Transverse colon (tissue), 4 donors: ENCODE measurements around the gene NFIA. TPM values are rescaled to one million over a fixed set of nuclear protein-coding genes. Genes with fewer than 3 reads are reported as not detected.

Experiments
- DNase-seq: peaks from one replicate; pipeline ENCODE4 v3.0.0-alpha.2; 2019
- H3K27ac ChIP-seq, 4 donors: fragments of 200-600 bp; sonication (generic); 2 replicates each; pipeline ENCODE4 v1.5.1; 2016 to 2018; ENCODE audit warnings: inconsistent platforms in 4 of 4
- H3K27me3 ChIP-seq: fragments of 200-600 bp; sonication (generic); 2 replicates; pipeline ENCODE4 v1.5.1; 2017; ENCODE audit warnings: inconsistent platforms
- H3K36me3 ChIP-seq, 4 donors: fragments of 200-600 bp; sonication (generic); 2 replicates each; pipeline ENCODE4 v1.5.1; 2017 to 2019; ENCODE audit warnings: inconsistent platforms in 4 of 4
- H3K4me1 ChIP-seq, 4 donors: fragments of 200-600 bp; sonication (generic); 2 replicates each; pipeline ENCODE4 v1.5.1; 2017 to 2020; ENCODE audit warnings: inconsistent platforms in 4 of 4
- H3K4me3 ChIP-seq, 4 donors: fragments of 200-600 bp; sonication (generic); 1 replicate in 1 of 4; 2 replicates in 3 of 4; pipeline versions ENCODE4 v1.5.1 to v1.6.1; 2017 to 2019; ENCODE audit warnings: inconsistent platforms in 4 of 4
- H3K9me3 ChIP-seq, 2 donors: fragments of 200-600 bp; sonication (generic); 2 replicates each; pipeline ENCODE4 v1.5.1; 2017 to 2019; ENCODE audit warnings: inconsistent platforms in 2 of 2
- CTCF ChIP-seq, 5 experiments: fragments of 200-600 bp in 3 of 5; fragments of 450-650 bp in 2 of 5; sonication (generic) in 3 of 5; IDR thresholded peaks; 1 replicate in 2 of 5; 2 replicates in 3 of 5; pipeline ENCODE4 v1.5.1; 2016 to 2017; ENCODE audit warnings: antibody characterized with exemption in 5 of 5, inconsistent platforms in 3 of 5, mild to moderate bottlenecking in 2 of 5, moderate library complexity in 1 of 5
- EP300 ChIP-seq: sonication (generic); formaldehyde crosslinking; IDR thresholded peaks from one replicate; pipeline ENCODE4 v1.6.1; 2017; ENCODE audit warnings: antibody characterized with exemption, low read depth
- POLR2A ChIP-seq: fragments of 450-650 bp; IDR thresholded peaks from one replicate; pipeline ENCODE4 v1.6.1; 2016; ENCODE audit warnings: antibody characterized with exemption, mild to moderate bottlenecking, moderate library complexity
- POLR2AphosphoS5 ChIP-seq, 3 donors: sonication (generic); formaldehyde crosslinking; IDR thresholded peaks; one replicate each; pipeline ENCODE4 v1.6.1; 2016; ENCODE audit warnings: antibody characterized with exemption in 3 of 3
- WGBS, 2 donors: methylation state at CpG; one replicate each; pipeline ENCODE4 v1.1.5; 2018; ENCODE audit warnings: low coverage in 1 of 2; 5-methylcytosine and 5-hydroxymethylcytosine counted together
- in situ Hi-C, 4 donors: fragments of 200-750 bp; cut with MboI; loops; one replicate each; pipeline versions ENCODE4 v1.15.0 to v1.15.1; 2017; ENCODE audit warnings: low sequenced_read_pairs in 3 of 4, low pct_ligation_motif_present in 1 of 4, low pct_unique_long_range_greater_than_20kb in 1 of 4
- intact Hi-C: fragments of 100-400 bp; cut with DNase I; formaldehyde crosslinking; loops from one replicate; pipeline ENCODE4 v1.15.1; 2023; ENCODE audit warnings: low total_unique reads
- total RNA-seq, 4 donors: library from RNA; depleted of rRNA; stranded (reverse); fragments of >200 nt; gene quantifications; one replicate each; pipeline ENCODE4 v1.1.0, GENCODE V29; 2016

Gene NFIA
- total RNA-seq, 4 donors from 2014 or later = 17.3 to 37.2 (median 29.8) TPM

GRCh38 chr1:61156576-61157467 lies 74.5 kb downstream of the NFIA start:
- Histone ChIP-seq H3K27me3 (no peaks in the 10 kb centered on the region), H3K9me3 (no peaks in the 10 kb centered on the region), H3K27ac (peak overlapping the region; percentile 5 to 69 (median 61)), H3K36me3 (no peaks in the 10 kb centered on the region), H3K4me1 (peaks cover 21 to 52% (median 36%) of the 10 kb centered on the region in 4 donors), H3K4me3 (no peak overlapping the region)
- DNase-seq = no peak
- intact Hi-C loops = no loop called here
- WGBS, 2 donors = 44 to 46% methylated on average over 4 of the region's 4 CpGs
- TF ChIP-seq CTCF (IDR thresholded peaks at IDR 0.05) (no peak), EP300 (no peak), POLR2AphosphoS5 (IDR thresholded peaks at IDR 0.05) (no peak), POLR2A (no peak)
- in situ Hi-C loops = no loop called here

GRCh38 chr1:61157468-61157987 lies 75.2 kb downstream of the NFIA start:
- WGBS, 2 donors = 3 to 11% methylated on average over 3 of the region's 3 CpGs
- no peaks in the 10 kb centered on the region for H3K36me3 ChIP-seq
- H3K4me1 ChIP-seq = peaks cover 14 to 47% (median 28%) of the 10 kb centered on the region in 4 donors
- no peaks in the 10 kb centered on the region for H3K27me3 ChIP-seq
- H3K9me3 ChIP-seq = no peaks in the 10 kb centered on the region
- intact Hi-C loops = no loop called here
- TF ChIP-seq POLR2AphosphoS5 (IDR thresholded peaks at IDR 0.05) (no peak), CTCF (IDR thresholded peaks at IDR 0.05) (no peak), EP300 (no peak), POLR2A (no peak)
- DNase-seq = no peak
- H3K4me3 ChIP-seq = no peak overlapping the region
- in situ Hi-C loops = no loop called here
- H3K27ac ChIP-seq = peak overlapping the region; percentile 5 to 69 (median 61)

- TF ChIP-seq POLR2AphosphoS5 (IDR thresholded peaks at IDR 0.05) (no peak), EP300 (no peak), CTCF (IDR thresholded peaks at IDR 0.05) (no peak), POLR2A (no peak)
- in situ Hi-C loops = no loop called here
- Histone ChIP-seq H3K4me1 (peaks cover 6 to 43% (median 18%) of the 10 kb centered on the region in 4 donors), H3K27me3 (no peaks in the 10 kb centered on the region), H3K4me3 (no peak overlapping the region), H3K36me3 (no peaks in the 10 kb centered on the region), H3K9me3 (no peaks in the 10 kb centered on the region), H3K27ac (no peak overlapping the region)
- intact Hi-C loops = no loop called here
- no peak for DNase-seq
- 49 to 67% methylated on average over 3 of the region's 3 CpGs for whole genome bisulfite sequencing, 2 donors
Measured at GRCh38 chr1:61158591-61158990, 76.2 kb downstream of the NFIA start.

- no peaks in the 10 kb centered on the region for H3K27me3 ChIP-seq
- no peak for DNase-seq
- H3K4me3 ChIP-seq = no peak overlapping the region
- intact Hi-C loops (no loop called here), in situ Hi-C loops (no loop called here)
- peaks cover 6 to 38% (median 18%) of the 10 kb centered on the region in 4 donors for H3K4me1 ChIP-seq
- H3K9me3 ChIP-seq = no peaks in the 10 kb centered on the region
- TF ChIP-seq POLR2A (no peak), EP300 (no peak), POLR2AphosphoS5 (IDR thresholded peaks at IDR 0.05) (no peak), CTCF (IDR thresholded peaks at IDR 0.05) (no peak)
- no peak overlapping the region for H3K27ac ChIP-seq
- no peaks in the 10 kb centered on the region for H3K36me3 ChIP-seq
- 78% methylated on average over 4 of the region's 4 CpGs; no CpG with 5 or more reads in 1 of the 2 donors for WGBS, 2 donors
Measured at GRCh38 chr1:61160526-61160925, 78.2 kb downstream of the NFIA start.
